ENCODE results near the gene TEAD3. TPM values are rescaled to one million over a fixed set of nuclear protein-coding genes. Genes with fewer than 3 reads are reported as not detected.
A peak's percentile ranks its signal among the peaks of the same experiment; 100 is the strongest.

The TEAD3 gene
- polyA plus RNA-seq, 12 donors, result 46.2 to 212 (median 59.5) TPM

- DNase-seq, result no peak
Measured at GRCh38 chr6:35492974-35493284, 4.0 kb downstream of the TEAD3 start.

DNA sequence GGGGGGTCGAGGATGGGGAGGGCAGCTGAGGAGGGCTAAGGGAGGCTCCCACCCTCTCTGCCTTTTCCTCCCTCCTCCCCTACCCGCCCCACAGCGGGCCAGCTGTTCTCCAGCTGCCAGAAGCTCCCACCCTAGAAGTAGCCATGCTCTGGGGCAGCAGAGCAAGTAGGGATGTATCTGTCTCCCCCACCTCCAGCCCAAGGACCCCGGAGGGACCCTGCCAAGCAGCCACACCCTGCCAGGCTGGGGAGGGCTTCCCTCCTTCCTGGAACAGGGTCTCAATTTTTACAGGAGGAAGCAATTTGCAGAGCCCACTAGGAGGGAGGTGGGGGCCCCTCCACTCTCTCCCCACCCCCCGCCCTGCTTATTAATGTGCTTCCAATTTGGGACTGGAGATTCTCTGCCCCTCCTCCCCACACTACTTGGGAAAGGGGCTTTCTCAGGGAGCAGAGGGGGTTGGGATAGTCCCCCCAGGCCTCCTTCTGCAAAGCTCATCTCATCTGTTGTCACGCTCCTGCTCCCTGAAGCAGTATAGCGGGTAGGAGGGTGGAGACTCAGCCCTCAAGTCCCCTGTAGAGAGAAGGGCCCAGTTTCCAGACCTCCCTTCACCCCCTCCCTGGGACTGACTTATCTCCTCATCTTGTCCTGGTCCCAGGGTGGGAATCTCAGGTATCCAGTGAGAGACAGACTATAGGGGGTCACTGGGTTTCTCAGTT lies 4.5 kb downstream of the TEAD3 start:
- no peak for DNase-seq

DNA sequence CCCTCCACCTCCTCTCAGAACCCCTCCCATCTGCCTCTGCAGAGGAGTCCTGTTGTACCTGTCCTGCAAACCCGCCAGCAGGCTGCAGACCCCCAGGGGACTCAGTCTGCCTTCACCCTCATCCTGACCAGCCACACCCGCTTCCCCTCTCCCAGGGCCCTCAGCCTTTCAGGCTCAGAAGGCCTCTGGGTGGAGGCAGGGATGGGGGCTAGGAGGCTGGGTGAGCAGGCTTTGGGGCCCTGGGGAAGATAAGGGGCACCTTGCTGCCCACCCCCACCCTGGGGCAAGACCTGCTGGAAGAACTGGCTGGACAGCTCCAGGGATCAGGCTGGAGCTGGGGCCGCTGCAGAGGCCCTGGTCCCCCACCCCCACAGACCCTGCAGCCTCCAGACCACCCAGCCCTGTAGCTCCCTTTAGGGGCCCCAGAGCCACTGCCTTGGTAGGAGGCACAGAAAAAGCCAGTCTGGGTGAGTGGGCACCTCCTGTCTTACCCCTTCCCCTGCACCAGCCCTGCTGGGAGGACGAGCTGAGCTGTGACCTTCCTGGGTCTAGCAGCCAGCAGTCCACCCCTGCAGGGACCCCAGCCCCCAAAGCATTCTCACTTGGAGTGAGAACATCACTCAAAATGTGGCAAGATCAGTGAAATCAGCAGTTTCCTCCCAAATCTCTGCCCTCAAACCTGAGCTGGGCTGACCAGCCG lies 5.2 kb downstream of the TEAD3 start:
- DNase-seq, result no peak

GRCh38 chr6:35490821-35491557 lies 5.9 kb downstream of the TEAD3 start:
- DNase-seq, result no peak

GRCh38 chr6:35489995-35490791 lies 6.7 kb downstream of the TEAD3 start:
- peak; percentile 73 for DNase-seq

GRCh38 chr6:35489066-35489465 lies 7.8 kb downstream of the TEAD3 start:
- DNase-seq, result no peak

DNA sequence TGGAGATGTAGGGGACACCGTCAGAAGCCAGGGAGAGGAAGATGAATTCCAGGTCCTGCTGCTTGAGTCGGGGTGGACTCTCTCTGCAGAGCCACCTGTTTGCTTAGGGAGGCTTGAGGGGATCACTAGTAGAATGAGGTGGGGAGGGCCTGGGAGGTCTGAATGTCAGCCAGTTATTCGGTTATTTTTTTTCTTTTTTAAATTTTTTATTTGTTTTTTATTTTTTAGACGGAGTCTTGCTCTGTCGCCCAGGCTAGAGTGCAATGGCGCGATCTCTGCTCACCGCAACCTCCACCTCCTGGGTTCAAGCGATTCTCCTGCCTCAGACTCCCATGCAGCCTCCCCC lies 8.4 kb downstream of the TEAD3 start:
- DNase-seq, result no peak

- DNase-seq, result no peak
Measured at GRCh38 chr6:35487658-35488516, 9.0 kb downstream of the TEAD3 start.

DNA sequence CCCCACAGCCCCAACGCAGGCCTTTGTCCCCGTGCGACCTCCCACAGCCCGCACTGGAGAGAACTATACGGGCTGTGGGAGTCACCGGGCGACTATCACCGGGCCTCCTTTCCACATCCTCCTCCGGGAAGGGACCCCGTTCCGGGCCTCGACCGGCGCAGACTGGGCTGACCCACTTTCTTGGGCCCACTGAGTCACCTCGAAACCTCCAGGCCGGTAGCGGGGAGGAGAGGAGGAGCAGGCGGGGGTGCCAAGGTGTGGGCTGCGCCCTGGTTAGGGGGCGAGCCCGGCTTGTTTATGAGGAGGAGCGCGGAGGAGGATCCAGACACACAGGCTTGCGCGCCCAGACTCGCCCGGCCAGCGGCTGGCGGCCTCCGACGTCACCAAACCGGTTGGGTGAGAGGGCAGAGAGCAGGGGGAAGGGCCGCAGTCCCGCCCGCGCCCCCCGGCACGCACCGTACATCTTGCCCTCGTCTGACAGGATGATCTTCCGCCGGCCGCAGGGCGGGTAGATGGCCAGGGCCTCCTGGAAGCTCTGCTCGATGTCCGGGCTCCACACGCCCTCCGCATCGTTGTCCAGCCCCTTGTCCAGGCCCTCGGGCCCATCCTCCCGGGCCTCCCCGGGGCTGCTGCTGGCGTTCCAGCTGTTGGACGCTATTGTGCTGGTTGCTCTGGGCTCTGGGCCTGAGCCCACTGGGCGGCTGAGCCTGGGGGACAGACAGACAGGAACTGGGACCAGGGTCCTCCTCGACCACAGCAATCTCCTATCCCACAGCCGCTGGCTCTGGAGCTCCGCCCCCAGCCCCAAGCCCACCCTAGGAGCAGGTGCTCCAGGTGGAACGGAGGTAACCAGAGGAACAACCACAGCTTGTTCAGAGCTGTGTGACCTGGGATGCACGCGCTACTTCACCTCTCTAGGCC lies 10.6 kb downstream of the TEAD3 start:
- no peak for DNase-seq

GRCh38 chr6:35485402-35485877 lies 11.4 kb downstream of the TEAD3 start:
- no peak for DNase-seq

- no peak for DNase-seq
Measured at GRCh38 chr6:35484921-35485392, 11.9 kb downstream of the TEAD3 start.

DNA sequence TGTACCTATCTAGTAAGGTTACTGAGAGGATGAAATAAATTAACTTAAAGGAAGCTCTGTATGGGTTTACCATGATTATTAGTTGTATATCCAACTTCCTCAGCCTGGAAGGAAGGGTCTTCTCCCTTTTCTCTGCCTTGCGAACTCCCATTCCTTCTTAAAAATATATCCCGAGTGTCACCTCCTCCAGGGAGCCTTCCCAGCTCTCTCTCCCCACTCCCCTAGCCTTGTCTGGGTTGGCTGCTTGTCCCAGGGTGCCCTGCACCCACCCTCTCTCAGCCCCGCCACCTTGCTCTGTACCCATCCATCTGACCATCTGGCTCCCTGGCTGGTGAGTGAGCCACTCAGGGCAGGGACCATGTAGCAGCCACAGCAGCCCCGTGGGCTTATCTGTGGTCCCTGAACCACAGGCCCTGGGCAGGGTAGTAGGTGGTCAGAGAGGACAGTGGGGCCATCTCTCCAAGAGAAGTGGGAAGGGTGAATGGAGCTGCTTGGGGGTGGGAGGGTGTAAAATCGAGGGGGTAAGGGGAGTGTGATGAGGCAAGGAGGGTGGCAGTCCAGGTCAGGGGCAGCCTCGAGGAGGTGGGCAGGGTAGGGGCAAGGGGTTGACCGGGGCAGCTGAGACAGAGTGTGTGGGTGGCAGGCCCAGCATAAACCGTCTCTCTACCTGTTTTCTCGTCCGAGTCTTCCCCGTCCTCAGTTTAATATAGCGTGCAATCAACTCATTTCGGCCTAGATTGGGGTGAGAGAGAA lies 12.8 kb downstream of the TEAD3 start:
- no peak for DNase-seq

- no peak for DNase-seq
Measured at GRCh38 chr6:35483490-35483889, 13.4 kb downstream of the TEAD3 start.

DNA sequence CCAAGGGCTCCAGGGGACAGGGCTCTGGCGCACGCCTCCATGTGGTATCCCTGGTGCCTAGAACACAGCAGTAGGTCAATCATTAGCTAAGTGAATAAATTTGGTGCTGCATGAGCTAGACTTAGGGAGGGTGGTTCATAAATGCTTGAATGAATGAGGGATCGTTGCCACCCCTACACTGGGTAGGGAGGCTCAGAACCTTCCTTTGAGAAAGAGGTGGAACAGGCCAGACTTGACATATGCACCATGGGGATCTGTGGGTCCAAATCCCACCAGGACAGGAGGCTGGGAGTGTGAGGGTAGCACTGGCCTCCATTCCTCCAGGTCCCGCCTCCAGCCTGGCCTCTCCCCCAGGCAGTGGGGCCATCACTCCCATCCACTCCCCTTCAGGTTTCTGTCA lies 13.8 kb downstream of the TEAD3 start:
- DNase-seq, result no peak

GRCh38 chr6:35481226-35481625 lies 15.7 kb downstream of the TEAD3 start:
- no peak for DNase-seq

DNA sequence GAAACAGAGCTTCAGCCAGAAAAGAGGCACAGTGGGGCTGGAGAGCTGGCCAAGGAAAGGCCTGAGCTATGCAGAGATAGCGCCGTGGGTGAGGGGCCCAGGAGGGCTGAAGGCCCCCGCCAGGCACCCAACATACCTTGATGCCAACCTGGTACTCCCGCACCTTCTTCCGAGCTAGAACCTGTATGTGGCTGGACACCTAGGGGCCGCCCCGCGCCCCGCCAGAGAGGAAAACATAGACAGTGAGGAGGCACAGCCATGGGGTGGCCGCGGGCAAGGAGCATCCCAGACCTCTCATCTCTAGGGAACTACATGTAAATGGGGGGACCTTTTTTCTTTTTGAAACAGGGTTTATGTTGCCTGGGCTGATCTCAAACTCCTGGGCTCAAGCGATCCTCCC lies 16.7 kb downstream of the TEAD3 start:
- DNase-seq, result no peak

- no peak for DNase-seq
Measured at GRCh38 chr6:35478259-35478658, 18.6 kb downstream of the TEAD3 start.

- DNase-seq, result no peak
Measured at GRCh38 chr6:35477551-35478179, 19.2 kb downstream of the TEAD3 start.

GRCh38 chr6:35477028-35477427 lies 19.9 kb downstream of the TEAD3 start:
- no peak for DNase-seq
